Left lobe of liver (tissue), 2 donors: ENCODE results near the gene ENTPD8. TPM values are rescaled to one million over a fixed set of nuclear protein-coding genes. Genes with fewer than 3 reads are reported as not detected.

Experiments used
- ATAC-seq: fragments of 200-7000 bp; cut with Tn5 transposase; one replicate; pipeline ENCODE4 v1.9.1; 2020; ENCODE audit warnings: mild to moderate bottlenecking, moderate library complexity
- DNase-seq: peaks from one replicate; pipeline ENCODE4 v3.0.0-alpha.2; 2020; ENCODE audit warnings: low spot score
- total RNA-seq: library from RNA; stranded (reverse); gene quantifications from one replicate; pipeline ENCODE4 v1.2.1, GENCODE V29; 2021
- donor health status: DM: no; HTN: no; CAD: no; lungs with moderate emphysema.
- donor health status: DM: no; HTN: yes; CAD: no.

The ENTPD8 gene
- 9.0 TPM for total RNA-seq

DNA sequence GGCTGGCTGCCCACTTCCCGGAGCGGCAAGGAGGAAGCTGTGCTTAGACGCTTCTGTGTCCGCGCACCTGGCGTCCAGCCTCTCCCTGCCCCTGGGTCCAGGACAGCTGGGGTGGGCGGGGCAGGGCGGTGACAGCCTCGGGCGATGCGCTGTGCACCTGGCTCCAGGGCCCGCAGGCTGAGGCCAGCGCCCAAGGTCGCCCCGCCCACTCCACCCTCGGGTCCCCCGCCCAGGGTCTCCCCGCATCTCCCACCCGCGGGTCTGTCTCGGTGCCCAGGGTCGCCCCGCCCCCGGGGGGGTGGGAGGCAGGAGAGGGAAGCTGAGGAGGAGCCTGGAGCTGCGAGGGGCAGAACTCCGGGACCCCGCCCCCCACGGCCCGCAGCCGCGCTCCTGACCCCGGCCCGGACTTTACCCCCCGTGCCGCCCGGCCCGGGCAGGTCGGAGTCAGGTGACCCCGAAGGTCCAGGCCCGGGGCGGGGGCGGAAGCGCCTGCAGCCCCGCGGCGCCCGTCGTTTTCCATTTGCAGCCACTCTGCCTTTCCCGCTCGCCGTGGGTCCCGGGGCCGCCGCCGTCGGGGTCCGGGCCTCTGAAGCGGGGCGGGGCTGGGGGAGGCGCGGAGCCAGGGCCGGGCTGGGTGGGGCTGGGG, at the start of gene ENTPD8:
Gene ENTPD8, minus strand, starts transcription at position 69 of the 646 bp plus-strand sequence. CDS start 3,072 bp downstream, outside the sequence.
- DNase-seq = peak; percentile 94
- ATAC-seq = peak; percentile 86

DNA sequence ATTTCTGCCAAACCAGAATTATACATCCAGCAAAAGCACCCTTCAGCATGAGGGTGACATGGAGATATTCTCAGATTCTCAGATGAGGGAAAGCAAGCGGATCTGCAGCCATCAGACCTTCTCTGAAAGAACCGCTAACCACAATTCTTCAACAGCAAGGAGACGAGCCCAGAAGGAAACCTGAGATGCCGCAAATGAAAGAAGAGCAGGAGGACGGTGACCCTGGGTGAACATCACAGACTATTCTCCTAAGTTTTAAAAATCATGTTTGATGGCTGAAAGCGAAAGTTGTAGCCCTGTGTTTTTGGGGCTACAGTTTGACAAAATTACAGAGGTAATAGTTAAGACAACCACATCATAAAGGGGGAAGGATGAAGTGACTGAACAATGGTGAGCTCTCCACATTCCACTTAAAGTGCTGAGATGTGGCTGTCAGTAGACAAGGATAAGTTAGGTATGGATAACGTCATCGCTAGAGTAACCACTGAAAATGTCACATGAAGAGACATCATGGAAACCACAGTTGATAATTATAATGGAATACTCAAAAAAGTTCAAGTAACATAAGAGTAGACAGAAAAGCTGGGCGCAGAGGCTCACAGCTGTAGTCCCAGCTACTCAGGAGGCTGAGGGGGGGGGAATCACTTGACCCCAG, 49.5 kb upstream of the ENTPD8 start:
- DNase-seq (no peak), ATAC-seq (no peak)

DNA sequence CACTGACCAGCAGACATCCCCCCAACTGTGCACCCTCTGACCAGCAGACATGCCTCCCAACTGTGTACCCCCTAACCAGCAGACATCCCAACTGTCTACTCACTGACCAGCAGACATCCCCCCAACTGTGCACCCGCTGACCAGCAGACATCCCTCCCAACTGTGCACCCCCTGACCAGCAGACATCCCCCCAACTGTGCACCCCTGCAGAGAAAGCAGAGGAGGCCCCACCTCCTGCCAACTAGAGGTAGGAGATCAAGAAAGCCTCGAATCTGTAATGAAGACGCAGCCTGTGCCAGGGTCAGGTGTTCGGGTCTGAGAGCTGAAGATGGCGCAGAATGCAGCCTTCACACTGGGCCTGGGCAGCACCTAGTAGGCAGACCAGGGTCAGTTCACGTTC, 47.7 kb upstream of the ENTPD8 start:
- no peak for ATAC-seq
- DNase-seq = no peak

DNA sequence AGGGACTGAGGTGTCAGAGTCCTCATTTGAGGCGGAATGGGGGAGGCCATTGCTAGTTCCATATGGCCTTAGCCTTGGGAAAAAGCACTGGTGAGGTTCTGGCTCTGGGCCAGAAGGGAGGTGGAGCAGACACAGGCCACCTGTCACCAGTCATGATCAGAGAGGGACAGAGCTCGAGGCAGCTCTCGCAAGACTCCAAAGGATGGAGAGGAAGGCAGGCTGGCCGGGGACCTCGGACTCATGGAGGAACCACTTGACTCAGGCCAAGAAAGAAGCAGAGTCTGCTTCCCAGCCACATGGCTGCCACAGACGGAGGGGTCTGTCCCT, 47.1 kb upstream of the ENTPD8 start:
- no peak for DNase-seq
- no peak for ATAC-seq

GRCh38 chr9:137487454-137488326, 46.5 kb upstream of the ENTPD8 start:
- ATAC-seq = no peak
- DNase-seq = no peak

- ATAC-seq = no peak
- DNase-seq = no peak
Measured at GRCh38 chr9:137486545-137487453, 45.6 kb upstream of the ENTPD8 start.

DNA sequence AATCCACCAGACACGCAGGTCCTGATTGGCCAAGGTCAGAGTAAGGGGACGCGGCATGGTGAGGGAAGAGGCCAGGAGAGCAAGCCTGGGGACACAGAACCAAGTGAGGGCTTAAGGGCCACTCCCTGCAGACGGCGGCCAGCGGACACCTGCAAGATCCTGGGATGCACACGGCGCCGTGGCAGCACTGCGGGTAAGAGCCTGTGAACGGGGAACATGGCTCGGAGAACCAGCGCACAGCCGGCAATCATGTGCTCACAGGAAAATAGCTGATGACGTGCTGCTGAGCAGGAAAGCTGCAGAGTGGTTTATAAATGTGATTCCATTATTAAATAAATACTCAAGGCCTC, 45.0 kb upstream of the ENTPD8 start:
- DNase-seq (no peak), ATAC-seq (no peak)

GRCh38 chr9:137485343-137486140, 44.4 kb upstream of the ENTPD8 start:
- no peak for ATAC-seq
- no peak for DNase-seq

- ATAC-seq (no peak), DNase-seq (no peak)
Measured at GRCh38 chr9:137484551-137485315, 43.6 kb upstream of the ENTPD8 start.

GRCh38 chr9:137482094-137482781, 41.1 kb upstream of the ENTPD8 start:
- ATAC-seq (peak; percentile 86), DNase-seq (peak; percentile 87)

GRCh38 chr9:137480686-137481683, 39.8 kb upstream of the ENTPD8 start:
- no peak for DNase-seq

GRCh38 chr9:137479892-137480685, 38.9 kb upstream of the ENTPD8 start:
- no peak for DNase-seq
- ATAC-seq = no peak

More at GRCh38 chr9:137480686-137481683, 39.8 kb upstream of the ENTPD8 start:
- ATAC-seq = no peak

- DNase-seq (no peak), ATAC-seq (no peak)
Measured at GRCh38 chr9:137478962-137479861, 38.1 kb upstream of the ENTPD8 start.

GRCh38 chr9:137478613-137478961, 37.4 kb upstream of the ENTPD8 start:
- DNase-seq (no peak), ATAC-seq (no peak)

DNA sequence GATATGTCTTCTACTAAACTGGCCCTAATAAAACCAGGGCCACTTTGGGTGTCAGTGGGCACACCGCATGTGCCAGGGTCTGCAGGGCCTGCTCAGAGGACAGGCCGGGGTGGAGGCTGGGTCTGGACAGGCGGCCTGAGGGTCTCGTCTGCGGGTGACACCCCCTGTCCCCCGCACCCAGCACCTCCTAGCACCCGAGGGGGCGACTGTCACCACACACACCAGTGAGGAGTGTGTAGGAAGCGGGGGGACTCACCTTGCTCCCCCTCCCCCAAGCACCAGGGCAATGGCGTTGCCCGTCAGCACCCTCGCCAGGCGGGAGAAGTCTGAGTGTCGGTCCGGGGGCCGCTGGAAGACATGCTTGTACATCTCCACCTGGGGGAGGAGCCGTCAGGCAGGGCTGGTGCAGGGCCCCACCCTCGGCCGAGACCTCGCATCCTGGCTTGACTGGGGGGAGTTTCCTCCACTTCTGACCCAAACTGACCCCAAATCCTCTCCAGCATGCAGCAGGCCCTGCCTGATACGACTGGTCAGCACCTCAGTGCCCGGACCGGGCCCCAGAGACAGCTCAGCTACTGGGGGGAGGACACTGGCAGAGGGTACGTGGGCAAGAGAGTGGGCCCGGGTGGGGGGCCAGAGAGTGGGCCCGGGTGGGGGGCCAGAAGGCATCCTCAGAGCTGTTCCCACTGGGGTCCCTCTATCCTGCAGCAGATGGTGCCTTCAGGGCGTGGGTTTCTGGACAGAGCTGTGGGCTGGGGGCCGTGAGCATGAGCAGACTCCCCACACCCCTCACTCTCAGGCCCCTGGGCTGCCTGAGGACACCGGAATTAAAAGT, 36.8 kb upstream of the ENTPD8 start:
- ATAC-seq (no peak), DNase-seq (no peak)
